Measurements from ENCODE around the gene BAIAP2L1. TPM values are rescaled to one million over a fixed set of nuclear protein-coding genes. Genes with fewer than 3 reads are reported as not detected.
"Not testable (repeated sequence)": the region's sequence is repeated elsewhere in the genome, so short reads cannot be mapped to it uniquely, and the experiment has no call there.

Gene BAIAP2L1
- total and polyA plus RNA-seq, 2 donors (not counting 1 experiment from before 2014, with no cell fraction given) = 3.1 to 5.3 TPM

GRCh38 chr7:98387544-98388226 lies 13.2 kb downstream of the BAIAP2L1 start:
- H3K4me2 ChIP-seq (ENCODE audit: extremely low read depth, insufficient read depth, low read length) = no peak overlapping the region
- no peak overlapping the region for H3K27ac ChIP-seq (ENCODE audit: insufficient read depth, low read length)
- no peaks in the 10 kb centered on the region for H3K27me3 ChIP-seq (ENCODE audit: control insufficient read depth, insufficient read depth, low read length)
- no peak for DNase-seq (ENCODE audit: low read depth in 2 of 2)
- no peaks in the 10 kb centered on the region for H4K20me1 ChIP-seq (ENCODE audit: control insufficient read depth, extremely low read depth, insufficient read depth, low read length)
- H3K79me2 ChIP-seq (ENCODE audit: control insufficient read depth, insufficient read depth, low read length) = no peaks in the 10 kb centered on the region
- H2AFZ ChIP-seq (ENCODE audit: low read length) = no peak overlapping the region
- TF ChIP-seq EZH2 (IDR thresholded peaks at IDR 0.05; ENCODE audit: low read length, missing control alignments) = no peak
- TF ChIP-seq CTCF (conservative IDR thresholded peaks at IDR 0.05 in 1 of 2, IDR thresholded peaks at IDR 0.05 in 1 of 2; ENCODE audit: low read depth in 1 of 2, low read length in 2 of 2) = no peak
- no peak overlapping the region for H3K9ac ChIP-seq (ENCODE audit: insufficient read depth, low read length)
- no peaks in the 10 kb centered on the region for H3K4me1 ChIP-seq (ENCODE audit: control insufficient read depth, extremely low read depth, insufficient read depth, low read length)
- H3K9me3 ChIP-seq (ENCODE audit: control insufficient read depth, insufficient read depth, low read depth, low read length) = no peaks in the 10 kb centered on the region
- no peak overlapping the region for H3K4me3 ChIP-seq (replicated peaks in 1 of 4; ENCODE audit: control extremely low read depth in 1 of 4, insufficient read depth in 1 of 4, low read depth in 3 of 4, low read length in 4 of 4)
- H3K36me3 ChIP-seq (ENCODE audit: control insufficient read depth, insufficient read depth, low read length) = no peaks in the 10 kb centered on the region

GRCh38 chr7:98387131-98387530 lies 13.8 kb downstream of the BAIAP2L1 start:
- H3K27ac ChIP-seq (ENCODE audit: insufficient read depth, low read length) = no peak overlapping the region
- TF ChIP-seq CTCF (conservative IDR thresholded peaks at IDR 0.05 in 1 of 2, IDR thresholded peaks at IDR 0.05 in 1 of 2; ENCODE audit: low read depth in 1 of 2, low read length in 2 of 2) (no peak), EZH2 (IDR thresholded peaks at IDR 0.05; ENCODE audit: low read length, missing control alignments) (no peak)
- H3K79me2 ChIP-seq (ENCODE audit: control insufficient read depth, insufficient read depth, low read length) = no peaks in the 10 kb centered on the region
- H4K20me1 ChIP-seq (ENCODE audit: control insufficient read depth, extremely low read depth, insufficient read depth, low read length) = no peaks in the 10 kb centered on the region
- DNase-seq (ENCODE audit: low read depth in 2 of 2) = no peak
- no peaks in the 10 kb centered on the region for H3K4me1 ChIP-seq (ENCODE audit: control insufficient read depth, extremely low read depth, insufficient read depth, low read length)
- no peaks in the 10 kb centered on the region for H3K9me3 ChIP-seq (ENCODE audit: control insufficient read depth, insufficient read depth, low read depth, low read length)
- no peak overlapping the region for H2AFZ ChIP-seq (ENCODE audit: low read length)
- no peak overlapping the region for H3K9ac ChIP-seq (ENCODE audit: insufficient read depth, low read length)
- no peak overlapping the region for H3K4me2 ChIP-seq (ENCODE audit: extremely low read depth, insufficient read depth, low read length)
- no peaks in the 10 kb centered on the region for H3K27me3 ChIP-seq (ENCODE audit: control insufficient read depth, insufficient read depth, low read length)
- H3K36me3 ChIP-seq (ENCODE audit: control insufficient read depth, insufficient read depth, low read length) = no peaks in the 10 kb centered on the region
- H3K4me3 ChIP-seq (replicated peaks in 1 of 4; ENCODE audit: control extremely low read depth in 1 of 4, insufficient read depth in 1 of 4, low read depth in 3 of 4, low read length in 4 of 4) = no peak overlapping the region

DNA sequence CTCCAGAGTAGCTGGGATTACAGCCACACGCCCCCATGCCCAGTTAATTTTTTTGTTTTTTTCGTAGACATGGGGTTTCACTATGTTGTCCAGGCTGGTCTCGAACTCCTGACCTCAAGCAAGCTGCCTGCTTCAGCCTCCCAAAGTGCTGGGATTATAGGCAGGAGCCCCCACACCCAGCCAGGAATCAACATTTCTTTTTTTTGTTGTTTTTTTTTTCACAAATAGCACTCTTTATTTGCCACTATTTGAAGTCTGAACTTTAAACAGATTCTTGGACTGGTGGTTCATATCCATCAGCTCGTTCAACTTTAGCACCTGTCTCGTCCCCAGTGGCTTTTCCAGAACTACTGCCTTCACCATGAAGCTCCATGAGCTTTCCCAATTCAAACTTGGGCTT lies 15.4 kb downstream of the BAIAP2L1 start:
- not testable (repeated sequence) for H3K79me2 ChIP-seq (ENCODE audit: control insufficient read depth, insufficient read depth, low read length)

More for the DNA sequence above, 15.4 kb downstream of the BAIAP2L1 start:
- not testable (repeated sequence) for H4K20me1 ChIP-seq (ENCODE audit: control insufficient read depth, extremely low read depth, insufficient read depth, low read length); H3K9me3 ChIP-seq (ENCODE audit: control insufficient read depth, insufficient read depth, low read depth, low read length); H3K27me3 ChIP-seq (ENCODE audit: control insufficient read depth, insufficient read depth, low read length); H3K9ac ChIP-seq (ENCODE audit: insufficient read depth, low read length); H3K4me3 ChIP-seq (replicated peaks in 1 of 4; ENCODE audit: control extremely low read depth in 1 of 4, insufficient read depth in 1 of 4, low read depth in 3 of 4, low read length in 4 of 4); H3K4me1 ChIP-seq (ENCODE audit: control insufficient read depth, extremely low read depth, insufficient read depth, low read length); H3K27ac ChIP-seq (ENCODE audit: insufficient read depth, low read length); DNase-seq (ENCODE audit: low read depth in 2 of 2); H2AFZ ChIP-seq (ENCODE audit: low read length); H3K36me3 ChIP-seq (ENCODE audit: control insufficient read depth, insufficient read depth, low read length); H3K4me2 ChIP-seq (ENCODE audit: extremely low read depth, insufficient read depth, low read length)
